Spleen (tissue), 7 donors: ENCODE measurements around the gene CERKL.

Experiments used
- CTCF ChIP-seq, 11 experiments: fragments of 200-600 bp in 7 of 11; fragments of 450-650 bp in 4 of 11; sonication (generic) in 4 of 11; IDR thresholded peaks in 8 of 11; conservative IDR thresholded peaks in 3 of 11; 1 replicate in 7 of 11; 2 replicates in 4 of 11; pipeline versions ENCODE4 v1.4.0 to v1.8.0; 2016 to 2021; ENCODE audit warnings: antibody characterized with exemption in 11 of 11, inconsistent platforms in 4 of 11, mild to moderate bottlenecking in 1 of 11
- POLR2A ChIP-seq, 3 donors: fragments of 450-650 bp; IDR thresholded peaks; one replicate each; pipeline ENCODE4 v1.5.1; 2017; ENCODE audit warnings: antibody characterized with exemption in 3 of 3, mild to moderate bottlenecking in 1 of 3
- donor health status: DM: no; HTN: no; CAD: no; lungs with moderate emphysema.
- donor health status: DM: no; HTN: no; CAD: no.
- donor health status: DM: no; HTN: no; CAD: no.

DNA sequence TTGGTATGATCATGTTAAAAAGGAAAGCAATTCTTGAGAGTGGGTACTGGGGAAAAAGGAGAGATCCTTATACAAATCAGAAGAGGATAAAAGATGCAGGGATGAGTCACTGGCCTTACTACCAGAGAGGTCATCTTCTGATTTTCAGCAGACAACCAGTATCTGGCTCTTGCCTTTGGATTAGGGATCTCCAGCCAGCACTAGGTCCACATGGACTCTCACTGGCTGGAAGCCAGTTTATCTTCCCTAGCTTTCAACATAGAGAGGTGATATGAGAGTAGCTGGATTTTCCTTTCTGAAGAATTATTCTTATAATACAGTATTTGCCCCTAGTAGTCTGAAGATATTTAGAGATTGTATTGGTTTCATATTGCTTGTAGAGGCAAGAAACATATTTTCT lies 30.2 kb downstream of the CERKL start:
- no peak for TF ChIP-seq CTCF (IDR thresholded peaks at IDR 0.05 in 8 of 11, conservative IDR thresholded peaks at IDR 0.05 in 3 of 11)
- no peak for TF ChIP-seq POLR2A (IDR thresholded peaks at IDR 0.05)
